Activated effector memory CD4-positive, alpha-beta T cell treated with anti-CD3 and anti-CD28 coated beads, Interleukin-2, amount 50 U/mL, for 16 hours (primary cell): ENCODE data around the gene ANKRD24.
"Not testable (repeated sequence)": the region's sequence is repeated elsewhere in the genome, so short reads cannot be mapped to it uniquely, and the experiment has no call there.

Experiments used
- DNase-seq: peaks from one replicate; pipeline ENCODE4 v3.0.0-alpha.2; 2020

ANKRD24 gene

GRCh38 chr19:4199699-4200293, 17.3 kb downstream of the ANKRD24 start:
- no peak for DNase-seq

- no peak for DNase-seq
These were observed 18.6 kb downstream of the ANKRD24 start for GRCh38 chr19:4200940-4201542.

- no peak for DNase-seq
These were observed 19.3 kb downstream of the ANKRD24 start for GRCh38 chr19:4201798-4202197.

- DNase-seq, result no peak
These were observed 24.5 kb downstream of the ANKRD24 start for GRCh38 chr19:4206818-4207484.

- DNase-seq, result no peak
These were observed 26.1 kb downstream of the ANKRD24 start for GRCh38 chr19:4208385-4209094.

- DNase-seq, result no peak
These were observed 27.8 kb downstream of the ANKRD24 start for GRCh38 chr19:4210166-4210731.

GRCh38 chr19:4213116-4213515, 30.6 kb downstream of the ANKRD24 start:
- no peak for DNase-seq

- DNase-seq, result no peak
These were observed 33.3 kb downstream of the ANKRD24 start for GRCh38 chr19:4215807-4216206.

GRCh38 chr19:4216846-4217245, 34.4 kb downstream of the ANKRD24 start:
- DNase-seq, result no peak

GRCh38 chr19:4217429-4218264, 35.2 kb downstream of the ANKRD24 start:
- no peak for DNase-seq

- not testable (repeated sequence) for DNase-seq
These were observed 36.0 kb downstream of the ANKRD24 start for GRCh38 chr19:4218523-4218922.

GRCh38 chr19:4220188-4220587, 37.7 kb downstream of the ANKRD24 start:
- DNase-seq, result no peak

GRCh38 chr19:4224470-4224869, 42.0 kb downstream of the ANKRD24 start:
- no peak for DNase-seq

GRCh38 chr19:4225885-4226284, 43.4 kb downstream of the ANKRD24 start:
- DNase-seq, result no peak

- DNase-seq, result no peak
These were observed 45.3 kb downstream of the ANKRD24 start for GRCh38 chr19:4227771-4228170.

- DNase-seq, result no peak
These were observed 46.3 kb downstream of the ANKRD24 start for GRCh38 chr19:4228765-4229178.

- DNase-seq, result peak; percentile 82
These were observed 46.9 kb downstream of the ANKRD24 start, which contains the start of gene EBI3 for GRCh38 chr19:4229179-4229931. Gene EBI3 (plus strand): TSS chr19:4229523. CDS start chr19:4229551, 28 bp downstream.

- not testable (repeated sequence) for DNase-seq
These were observed 47.7 kb downstream of the ANKRD24 start for GRCh38 chr19:4230237-4230636.

GRCh38 chr19:4231521-4231920, 49.0 kb downstream of the ANKRD24 start:
- DNase-seq, result not testable (repeated sequence)

- not testable (repeated sequence) for DNase-seq
These were observed 49.6 kb downstream of the ANKRD24 start for GRCh38 chr19:4232139-4232538.

GRCh38 chr19:4232614-4233281, 50.3 kb downstream of the ANKRD24 start:
- DNase-seq, result no peak
